Measurements from ENCODE around the gene SSRP1.
A peak's percentile ranks its signal among the peaks of the same experiment; 100 is the strongest.
"Not testable (repeated sequence)": the region's sequence is repeated elsewhere in the genome, so short reads cannot be mapped to it uniquely, and the experiment has no call there.

The SSRP1 gene

GRCh38 chr11:57302489-57302888 lies 33.2 kb downstream of the SSRP1 start:
- DNase-seq (ENCODE audit: low read depth in 1 of 2, low spot score in 1 of 2), result no peak

GRCh38 chr11:57301711-57302423 lies 33.8 kb downstream of the SSRP1 start:
- no peak for DNase-seq (ENCODE audit: low read depth in 1 of 2, low spot score in 1 of 2)

GRCh38 chr11:57300785-57301184 lies 34.9 kb downstream of the SSRP1 start:
- DNase-seq (ENCODE audit: low read depth in 1 of 2, low spot score in 1 of 2), result no peak

GRCh38 chr11:57299150-57299737 lies 36.4 kb downstream of the SSRP1 start:
- DNase-seq (ENCODE audit: low read depth in 1 of 2, low spot score in 1 of 2), result no peak

- no peak for DNase-seq (ENCODE audit: low read depth in 1 of 2, low spot score in 1 of 2)
These were observed 38.5 kb downstream of the SSRP1 start for GRCh38 chr11:57297221-57297620.

- not testable (repeated sequence) for DNase-seq (ENCODE audit: low read depth in 1 of 2, low spot score in 1 of 2)
These were observed 39.5 kb downstream of the SSRP1 start for GRCh38 chr11:57296205-57296604.

GRCh38 chr11:57294225-57295131 lies 41.2 kb downstream of the SSRP1 start:
- DNase-seq (ENCODE audit: low read depth in 1 of 2, low spot score in 1 of 2), result no peak

- no peak for DNase-seq (ENCODE audit: low read depth in 1 of 2, low spot score in 1 of 2)
These were observed 45.4 kb downstream of the SSRP1 start for GRCh38 chr11:57290288-57290687.

- no peak for DNase-seq (ENCODE audit: low read depth in 1 of 2, low spot score in 1 of 2)
These were observed 46.7 kb downstream of the SSRP1 start for GRCh38 chr11:57288771-57289579.

- no peak for DNase-seq (ENCODE audit: low read depth in 1 of 2, low spot score in 1 of 2)
These were observed 47.8 kb downstream of the SSRP1 start for GRCh38 chr11:57287884-57288283.

GRCh38 chr11:57283231-57283990 lies 52.3 kb downstream of the SSRP1 start:
- DNase-seq (ENCODE audit: low read depth in 1 of 2, low spot score in 1 of 2), result no peak

GRCh38 chr11:57281546-57281945 lies 54.1 kb downstream of the SSRP1 start:
- DNase-seq (ENCODE audit: low read depth in 1 of 2, low spot score in 1 of 2), result not testable (repeated sequence)

GRCh38 chr11:57279116-57279515 lies 56.6 kb downstream of the SSRP1 start:
- no peak for DNase-seq (ENCODE audit: low read depth in 1 of 2, low spot score in 1 of 2)

- no peak for DNase-seq (ENCODE audit: low read depth in 1 of 2, low spot score in 1 of 2)
These were observed 57.0 kb downstream of the SSRP1 start for GRCh38 chr11:57278721-57279095.

GRCh38 chr11:57277845-57278720 lies 57.6 kb downstream of the SSRP1 start:
- DNase-seq (ENCODE audit: low read depth in 1 of 2, low spot score in 1 of 2), result peak; percentile 4 to 7

GRCh38 chr11:57276971-57277675 lies 58.6 kb downstream of the SSRP1 start:
- no peak for DNase-seq (ENCODE audit: low read depth in 1 of 2, low spot score in 1 of 2)

- no peak for DNase-seq (ENCODE audit: low read depth in 1 of 2, low spot score in 1 of 2)
These were observed 59.3 kb downstream of the SSRP1 start for GRCh38 chr11:57276169-57276970.
